HG03103 (cell line): ENCODE data around the gene DHRS13.
"Not testable (repeated sequence)": the region's sequence is repeated elsewhere in the genome, so short reads cannot be mapped to it uniquely, and the experiment has no call there.

Experiments
- ATAC-seq: cut with Tn5 transposase; IDR thresholded peaks from one replicate; pipeline ENCODE4 v1.9.1; 2021; ENCODE audit warnings: low read depth; ENCODE audit not compliant: unreplicated experiment

Gene DHRS13

DNA sequence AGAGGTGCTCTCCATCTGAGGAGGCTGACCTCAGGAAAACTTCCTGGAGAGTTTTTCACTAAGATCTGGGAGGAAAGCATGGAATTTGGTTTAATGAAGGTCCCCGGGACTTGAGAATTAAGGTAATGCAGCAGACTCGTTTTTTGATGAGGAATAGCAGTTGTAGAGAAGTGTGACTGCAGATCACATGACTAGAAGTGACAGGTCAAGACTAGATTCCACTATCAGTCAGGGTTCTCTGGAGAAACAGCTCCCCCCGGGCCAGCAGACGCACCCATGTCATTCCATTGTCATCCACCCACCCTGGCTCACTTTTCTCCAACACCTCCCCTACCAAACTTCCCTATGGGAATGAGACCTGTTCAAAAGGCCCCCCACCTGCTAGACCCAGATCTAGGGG lies 1.9 kb upstream of the DHRS13 start:
- no peak for ATAC-seq

DNA sequence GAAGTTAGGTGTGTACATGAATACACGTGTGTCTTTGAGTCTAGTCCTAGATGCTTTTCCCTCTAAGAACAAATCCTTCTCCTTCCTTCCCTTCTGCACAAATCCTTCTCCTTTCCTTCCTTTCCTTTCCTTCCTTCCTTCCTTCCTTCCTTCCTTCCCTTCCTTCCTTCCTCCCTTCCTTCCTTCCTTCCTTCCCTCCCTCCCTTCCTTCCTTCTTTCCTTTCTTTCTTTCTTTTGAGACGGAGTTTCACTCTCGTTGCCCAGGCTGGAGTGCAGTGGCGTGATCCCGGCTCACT lies 615 bp upstream of the DHRS13 start:
- ATAC-seq: not testable (repeated sequence)

DNA sequence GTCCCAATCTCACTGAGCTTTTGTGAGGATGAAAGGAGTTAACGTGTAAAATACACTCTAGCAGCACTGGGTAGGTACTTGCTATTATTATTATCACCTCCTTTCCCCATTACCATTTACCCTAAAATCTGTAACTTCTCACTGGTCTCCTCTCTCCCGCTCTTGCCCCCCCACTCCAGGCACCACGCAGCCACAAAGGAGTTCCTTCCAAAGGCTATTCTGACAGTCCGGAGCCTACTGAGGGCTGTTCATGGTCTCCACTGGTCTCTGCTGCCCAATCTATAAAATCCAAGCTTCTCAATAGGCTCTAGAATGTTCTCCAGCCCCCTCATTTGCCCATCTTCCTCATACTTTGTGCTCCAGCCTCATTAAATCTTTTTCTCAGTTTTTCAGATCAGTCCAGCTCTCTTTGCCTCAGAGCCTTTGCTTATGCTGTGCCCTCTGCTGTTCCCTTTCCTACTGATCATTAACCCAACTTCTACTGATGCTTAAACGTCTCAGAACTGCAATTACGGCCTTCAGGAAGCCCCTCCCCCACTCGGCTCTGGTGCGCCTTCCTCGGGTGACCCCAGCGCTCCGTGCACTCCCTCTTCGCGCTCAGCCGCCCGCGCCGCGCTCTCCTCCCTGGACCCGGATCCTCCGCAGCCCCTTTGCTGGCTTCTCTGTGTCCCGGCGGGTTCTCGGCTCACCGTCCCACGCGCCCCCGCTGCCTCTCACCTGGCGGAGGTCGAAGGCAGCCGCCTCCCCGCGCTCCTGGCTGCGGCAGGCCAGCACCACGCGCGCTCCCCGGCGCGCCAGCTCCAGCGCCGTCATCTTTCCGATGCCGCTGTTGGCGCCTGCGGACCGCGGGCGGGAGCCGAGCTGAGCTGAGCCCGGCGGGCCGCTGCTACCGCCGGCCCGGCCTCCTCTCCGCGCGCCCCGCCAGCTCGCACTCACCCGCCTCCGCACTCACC lies 737 bp downstream of the DHRS13 start:
- no peak for ATAC-seq

DNA sequence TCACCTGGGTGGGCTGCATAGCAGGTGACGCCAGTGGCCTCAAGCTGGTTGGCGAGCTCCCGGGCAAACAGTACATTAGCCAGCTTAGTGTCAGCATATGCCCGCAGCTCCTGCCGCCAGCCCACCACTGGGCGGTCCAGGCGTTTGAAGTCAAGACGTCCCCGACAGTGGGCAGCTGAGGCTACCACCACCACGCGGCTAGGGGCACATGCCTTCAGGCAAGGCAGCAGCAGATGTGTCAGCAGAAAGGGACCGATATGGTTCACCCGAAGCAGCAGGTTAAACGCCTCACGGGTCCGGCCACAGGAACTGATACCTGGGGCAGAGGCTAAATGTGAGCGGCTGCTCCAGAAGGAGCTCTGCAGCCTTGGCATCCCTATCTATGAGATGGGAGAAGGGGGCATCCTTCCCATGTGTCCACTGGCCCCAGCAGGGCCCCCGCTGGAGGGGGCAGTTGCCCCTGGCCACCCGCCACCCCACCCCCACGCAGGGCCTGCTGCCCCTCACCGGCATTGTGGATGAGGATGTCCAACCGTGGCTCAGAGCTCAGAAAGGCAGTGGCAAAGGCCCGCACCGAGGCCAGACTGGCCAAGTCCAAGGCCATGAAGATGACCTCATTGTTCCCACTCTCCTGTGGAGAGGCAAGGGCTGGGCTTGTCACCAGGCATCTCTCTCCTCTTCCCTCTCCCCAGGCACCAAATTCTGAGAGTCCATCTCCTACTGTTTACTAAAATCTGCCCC lies 1.7 kb downstream of the DHRS13 start:
- ATAC-seq: no peak

DNA sequence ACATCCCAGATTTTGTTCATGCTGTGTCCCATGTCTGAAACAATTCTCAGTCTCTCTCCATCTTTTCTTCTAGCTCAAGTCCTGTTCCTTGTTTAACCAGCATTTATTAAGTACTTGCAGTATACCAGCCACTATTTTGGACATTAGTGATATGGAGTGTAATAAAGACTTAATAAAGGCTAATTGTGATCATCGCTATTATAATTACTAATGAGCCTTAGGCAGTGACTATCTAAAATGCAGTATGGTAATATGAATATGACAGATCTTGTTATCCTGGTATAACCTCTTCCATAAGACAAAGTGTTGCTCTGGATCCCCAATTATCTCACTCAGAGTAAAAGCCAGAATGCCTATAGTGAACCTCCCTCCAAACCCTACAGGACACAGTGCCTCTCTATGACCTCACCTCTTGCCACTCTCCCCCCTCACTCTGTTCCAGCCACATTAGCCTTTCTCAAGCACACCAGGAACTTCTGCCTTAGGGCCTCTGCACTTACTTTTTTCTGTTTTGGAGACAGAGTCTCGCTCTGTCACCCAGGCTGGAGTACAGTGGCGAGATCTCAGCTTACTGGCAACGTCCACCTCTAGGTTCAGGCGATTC lies 3.6 kb downstream of the DHRS13 start:
- no peak for ATAC-seq

DNA sequence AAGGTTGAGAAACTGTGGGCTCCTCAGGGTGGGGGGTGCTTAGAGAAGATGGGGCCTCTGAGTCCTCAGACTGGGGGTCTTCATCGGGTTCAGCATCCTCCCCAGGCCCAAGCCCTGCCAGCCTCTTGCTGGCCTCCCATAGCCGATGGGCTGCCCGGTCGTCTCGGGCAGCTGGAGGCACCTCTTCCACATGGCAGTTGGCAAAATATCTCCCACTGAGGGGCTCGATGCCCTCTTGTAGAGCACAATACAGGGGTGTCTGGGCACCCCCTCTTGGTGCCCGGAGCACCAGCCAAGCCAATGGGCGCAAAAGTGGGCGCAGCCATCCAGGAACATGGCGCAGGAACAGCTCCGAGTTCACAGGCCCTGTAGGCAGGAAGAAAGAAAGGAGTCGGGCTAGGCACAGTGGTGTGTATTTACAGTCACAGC lies 4.3 kb downstream of the DHRS13 start:
- ATAC-seq: no peak

DNA sequence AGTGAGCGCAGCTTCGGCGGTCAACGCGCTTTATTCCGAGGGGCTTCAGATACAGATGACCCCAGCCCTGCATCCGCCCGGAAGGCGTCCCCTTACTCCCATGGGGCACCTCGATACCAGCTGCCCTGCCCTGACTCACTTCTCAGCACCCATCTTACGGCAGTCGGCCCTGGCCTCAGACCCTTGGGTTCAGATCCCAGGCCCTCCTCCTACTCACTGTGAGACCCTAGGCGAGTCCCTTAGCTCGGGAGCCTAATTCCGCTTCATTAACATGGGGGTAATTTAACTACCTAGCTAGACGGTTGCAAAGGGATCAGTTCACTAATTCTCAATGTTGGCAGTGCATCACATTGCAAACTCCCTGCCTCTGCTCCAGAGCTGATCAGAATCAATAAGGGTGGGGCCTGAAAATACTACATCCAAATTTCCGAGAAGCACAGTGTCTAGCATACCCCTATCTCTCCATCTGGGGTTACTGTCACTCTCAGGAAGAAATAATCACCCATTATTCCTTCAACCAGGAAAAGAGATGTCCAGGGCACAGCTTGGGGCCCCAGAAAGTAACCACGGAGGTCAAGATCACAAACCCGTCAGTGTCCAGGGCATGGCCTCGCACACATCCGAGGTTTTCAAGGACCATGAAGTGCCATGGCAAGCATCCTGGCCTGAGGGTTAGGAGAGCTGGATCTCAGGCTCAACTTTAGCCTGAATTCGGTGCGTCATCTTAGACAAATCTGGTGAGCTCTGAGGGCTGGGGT lies 4.9 kb downstream of the DHRS13 start:
- ATAC-seq: no peak

DNA sequence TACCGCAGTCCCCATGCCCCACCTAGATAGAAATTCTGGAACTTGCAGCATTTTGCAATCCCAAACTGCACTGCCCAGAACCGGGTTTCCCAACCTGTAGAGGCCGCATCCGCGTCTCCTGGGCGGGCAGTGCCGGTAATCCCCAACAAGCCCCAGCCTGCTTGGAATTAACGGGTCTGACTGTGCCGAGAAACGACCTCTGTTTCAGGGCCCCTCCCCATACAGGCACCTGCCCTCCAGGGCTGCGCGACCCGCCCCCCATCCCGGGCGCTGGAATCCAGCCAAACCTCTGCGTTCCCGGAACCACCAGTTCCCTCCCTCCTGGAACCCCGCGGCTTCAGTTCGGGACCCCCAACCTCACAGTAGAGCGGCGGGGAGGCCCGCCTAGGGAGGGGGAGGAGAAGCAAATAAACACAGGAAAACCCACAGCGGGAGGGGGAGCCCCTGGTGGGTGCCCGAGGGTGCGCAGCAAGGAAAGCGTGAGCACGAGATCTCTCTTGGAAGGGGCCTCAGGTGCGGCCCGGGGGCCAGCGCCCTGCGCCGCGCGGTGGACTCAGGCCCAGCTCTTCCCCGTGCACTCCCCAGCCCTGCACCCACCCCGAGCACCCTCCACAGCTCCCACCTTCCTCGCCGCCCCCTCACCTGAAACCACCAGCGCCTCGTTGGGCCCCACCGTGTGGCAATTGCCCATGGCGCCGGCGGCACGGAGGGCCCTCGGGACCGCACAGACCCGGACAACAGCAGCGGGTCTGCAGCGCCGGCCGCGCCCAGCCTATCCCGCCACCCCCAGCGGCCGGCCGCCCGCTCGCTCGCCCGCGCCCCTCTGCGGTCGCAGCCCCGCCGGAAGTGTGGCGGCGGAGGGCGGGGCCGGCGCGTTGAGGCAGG lies 5.8 kb downstream of the DHRS13 start, which contains the start of gene FLOT2:
Gene FLOT2 (minus strand): TSS at position 850 of the 885 bp plus-strand sequence. CDS start 159 bp downstream, at position 691.
- ATAC-seq: no peak

DNA sequence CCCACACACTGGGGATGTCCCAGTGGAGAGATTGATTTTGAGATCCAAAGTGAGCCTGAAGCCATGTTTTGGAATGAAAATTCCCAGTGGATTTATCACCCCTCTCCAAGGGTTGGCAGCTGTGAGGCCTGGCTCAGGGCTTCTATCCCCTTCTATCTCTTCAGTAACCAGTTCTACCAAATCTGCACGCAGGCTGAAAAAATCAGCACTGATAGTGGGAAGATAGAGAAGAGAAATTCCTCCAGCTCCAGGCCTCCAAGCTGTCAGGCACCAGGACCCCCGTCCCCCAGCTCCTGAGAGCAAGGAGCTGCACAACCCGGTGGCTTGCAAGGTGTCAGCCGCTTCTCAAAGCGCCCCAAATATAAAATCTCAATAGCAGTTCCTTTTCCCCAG lies 6.4 kb downstream of the DHRS13 start:
- no peak for ATAC-seq

DNA sequence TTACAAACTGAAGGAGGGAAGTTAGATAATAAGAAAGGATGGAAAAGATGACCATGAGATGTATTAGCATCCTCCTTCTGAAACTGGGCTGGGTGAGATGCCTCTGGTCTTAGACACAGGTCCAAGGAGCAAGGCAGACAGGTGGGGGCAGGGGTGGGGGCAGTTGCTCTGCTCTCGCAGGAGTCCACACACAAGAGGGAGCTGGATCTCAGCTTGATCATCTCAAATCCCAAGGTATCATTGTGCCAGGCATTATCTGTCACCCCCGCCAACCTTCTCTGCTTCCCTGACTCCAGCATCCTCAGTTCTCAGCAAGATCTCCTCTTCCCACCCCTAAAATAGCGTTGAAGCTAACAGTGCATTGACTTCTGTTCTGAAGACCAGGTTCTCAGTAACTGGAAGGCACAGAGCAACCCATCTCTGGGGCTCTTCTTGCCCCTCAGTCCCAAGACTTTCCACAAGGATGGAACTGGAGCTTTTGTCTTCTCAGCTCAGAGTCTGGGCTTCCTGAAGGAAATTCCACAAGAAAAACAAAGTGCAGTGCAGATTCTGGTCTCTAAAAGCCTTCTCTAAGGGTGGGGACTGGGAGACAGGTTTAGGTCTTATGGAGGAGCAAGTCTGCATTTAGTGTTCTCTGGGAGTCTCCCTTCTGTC lies 7.0 kb downstream of the DHRS13 start:
- no peak for ATAC-seq

DNA sequence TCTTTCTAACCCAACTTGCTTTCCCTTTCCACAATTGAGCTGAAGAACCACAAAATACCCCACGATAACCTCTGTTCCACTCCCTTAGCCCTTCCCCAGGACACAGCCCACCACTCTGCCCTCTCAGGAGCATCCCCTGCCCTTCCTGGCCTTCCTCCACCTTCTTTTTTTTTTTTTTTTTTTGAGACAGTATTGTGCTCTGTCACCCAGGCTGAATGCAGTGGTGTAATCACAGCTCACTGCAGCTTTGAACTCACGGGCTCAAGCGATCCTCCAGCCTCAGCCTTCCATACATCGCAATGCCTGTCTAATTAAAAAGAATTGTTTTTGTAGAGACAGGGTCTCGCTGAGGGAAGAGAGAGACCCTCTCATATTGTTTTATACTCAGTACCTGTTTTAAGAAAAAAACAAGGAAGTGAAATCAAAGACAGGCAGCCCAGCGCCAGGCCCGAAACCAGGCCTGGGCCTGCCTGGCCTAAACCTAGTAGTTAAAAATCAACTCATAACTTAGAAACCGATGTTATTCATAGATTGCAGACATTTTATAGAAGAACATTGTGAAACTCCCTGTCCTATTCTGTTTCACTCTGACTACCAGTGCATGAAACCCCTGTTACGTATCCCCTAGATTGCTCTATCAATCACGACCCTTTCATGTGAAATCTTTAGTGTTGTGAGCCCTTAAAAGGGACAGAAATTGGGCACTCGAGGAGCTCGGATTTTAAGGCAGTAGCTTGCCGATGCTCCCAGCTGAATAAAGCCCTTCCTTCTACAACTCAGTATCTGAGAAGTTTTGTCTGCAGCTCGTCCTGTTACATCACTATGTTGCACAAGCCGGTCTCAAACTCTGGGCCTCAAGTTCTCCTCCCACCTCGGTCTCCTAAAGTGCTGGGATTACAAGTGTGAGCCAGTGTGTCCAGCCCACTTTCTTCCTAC lies 9.4 kb downstream of the DHRS13 start:
- not testable (repeated sequence) for ATAC-seq

DNA sequence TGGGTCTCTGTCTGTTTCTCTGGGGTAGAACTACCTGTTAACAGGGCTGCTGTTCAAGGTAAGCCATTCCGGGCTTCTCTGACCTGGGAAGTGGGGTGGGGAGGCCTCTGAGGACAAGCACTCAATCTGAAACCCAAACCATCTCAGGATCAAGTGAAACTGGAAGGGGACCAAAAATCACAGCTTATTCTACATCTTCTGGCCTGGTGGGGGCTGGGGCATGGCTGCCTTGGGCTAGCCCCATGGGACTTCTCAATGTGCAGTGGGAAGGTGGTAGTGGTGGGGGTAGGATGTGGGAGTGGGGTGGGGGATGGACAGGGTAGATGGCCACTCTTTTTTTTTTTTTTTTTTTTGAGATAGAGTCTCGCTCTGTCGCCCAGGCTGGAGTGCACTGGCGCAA lies 10.9 kb downstream of the DHRS13 start:
- no peak for ATAC-seq

DNA sequence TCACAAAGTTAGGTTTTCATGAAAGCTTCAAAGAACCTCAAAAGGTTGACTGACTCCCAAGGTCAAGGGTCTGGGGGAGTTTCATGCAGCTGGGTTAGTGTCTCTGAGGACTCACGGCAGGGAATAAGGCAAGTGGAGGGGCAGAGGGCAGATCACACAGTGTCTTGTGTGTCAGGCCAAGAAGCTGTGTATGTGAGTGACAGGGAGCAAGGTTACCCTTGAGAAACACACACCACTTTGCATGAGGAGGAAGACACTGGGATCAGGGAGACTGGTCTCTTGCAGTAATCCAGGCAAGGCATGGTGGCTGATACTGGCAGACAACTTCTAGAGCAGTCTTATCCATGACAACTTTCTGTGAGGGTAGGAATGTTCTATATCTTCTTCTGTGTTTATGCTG lies 11.7 kb downstream of the DHRS13 start:
- ATAC-seq: no peak

DNA sequence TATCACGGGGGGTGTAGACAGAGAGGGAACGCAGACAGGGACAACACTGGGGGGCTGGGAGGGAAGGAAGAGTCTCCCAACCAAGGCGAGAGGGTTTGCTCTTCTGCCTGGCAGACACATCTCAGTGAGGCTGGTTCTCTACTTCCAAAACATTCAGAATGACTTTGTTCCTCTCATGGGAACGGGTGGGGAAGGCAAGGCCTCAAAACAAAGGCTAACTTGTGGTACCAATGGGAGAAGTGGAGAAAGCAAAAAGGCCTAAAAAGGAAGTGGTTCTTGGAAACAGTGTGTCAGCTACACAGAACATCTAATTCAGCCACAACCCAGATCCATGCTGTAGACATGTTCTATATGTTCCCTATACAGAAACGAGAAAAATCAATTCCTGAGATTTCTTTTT lies 12.9 kb downstream of the DHRS13 start:
- no peak for ATAC-seq

DNA sequence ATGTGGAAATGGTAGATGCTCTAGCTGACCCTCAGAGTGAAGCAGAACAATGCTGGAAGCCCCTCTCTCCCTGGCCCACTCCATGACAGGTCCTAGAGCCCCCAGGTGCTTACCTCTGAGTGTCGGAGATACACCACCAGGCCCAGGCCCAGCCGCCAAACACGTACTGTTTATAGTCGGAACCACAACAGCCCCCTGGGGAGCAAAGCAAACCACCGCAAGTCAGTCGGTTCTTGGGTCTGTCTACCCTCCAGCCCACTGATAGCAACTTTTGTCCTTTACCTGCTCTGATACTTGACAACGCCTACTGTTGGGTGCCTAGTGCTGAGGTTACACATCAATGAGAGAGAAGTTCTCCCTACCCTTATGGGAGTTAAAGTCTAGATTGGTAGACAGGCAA lies 14.0 kb downstream of the DHRS13 start:
- no peak for ATAC-seq

DNA sequence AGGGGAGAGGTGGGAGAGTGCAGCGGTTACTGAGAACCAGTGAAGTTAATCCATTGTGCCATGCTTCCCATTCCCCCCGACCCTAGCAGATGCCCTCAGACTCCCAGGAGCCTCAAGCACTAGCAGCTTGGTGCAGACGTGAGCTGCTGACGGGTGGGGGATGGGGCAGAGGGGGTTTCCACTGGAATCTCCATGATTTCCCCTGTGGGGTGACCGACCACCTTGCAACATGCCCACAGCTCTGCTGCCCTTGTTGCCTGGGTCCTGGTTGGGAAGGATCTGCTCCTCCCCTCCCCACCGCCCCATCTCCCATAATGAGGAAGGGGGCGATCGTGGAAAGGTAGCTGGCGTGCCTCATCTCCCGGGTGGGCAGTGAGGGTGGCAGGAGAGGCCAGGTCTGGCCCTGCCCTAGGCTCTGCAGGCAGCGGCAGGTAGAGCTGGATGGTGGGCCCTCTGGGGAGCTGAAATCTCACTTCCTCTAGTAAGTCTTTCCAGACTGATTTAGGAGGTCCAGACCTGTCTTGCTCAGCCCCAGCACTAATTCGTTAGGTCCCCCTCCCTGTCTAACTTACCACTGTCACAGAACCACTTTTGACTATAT lies 14.9 kb downstream of the DHRS13 start:
- no peak for ATAC-seq

DNA sequence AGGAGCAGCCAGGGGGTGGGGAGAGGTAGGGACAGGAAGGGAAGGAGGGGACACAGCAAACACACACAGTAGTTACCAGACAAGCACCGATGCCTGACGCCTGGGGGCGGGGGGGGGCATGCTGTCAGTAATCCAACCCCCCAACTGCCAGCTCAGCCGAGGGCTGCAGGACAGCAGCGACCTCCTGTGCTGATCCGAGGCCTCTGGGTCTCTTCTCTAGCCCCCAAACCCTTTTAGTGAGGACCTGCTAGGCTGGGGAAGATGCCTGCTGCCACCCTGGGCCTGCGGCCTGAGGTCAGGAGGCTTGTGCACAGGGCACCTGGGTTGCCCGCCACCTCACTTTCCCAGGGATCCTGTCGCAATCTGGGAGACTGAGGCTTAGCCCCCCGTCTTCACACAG lies 16.9 kb downstream of the DHRS13 start:
- ATAC-seq: no peak

DNA sequence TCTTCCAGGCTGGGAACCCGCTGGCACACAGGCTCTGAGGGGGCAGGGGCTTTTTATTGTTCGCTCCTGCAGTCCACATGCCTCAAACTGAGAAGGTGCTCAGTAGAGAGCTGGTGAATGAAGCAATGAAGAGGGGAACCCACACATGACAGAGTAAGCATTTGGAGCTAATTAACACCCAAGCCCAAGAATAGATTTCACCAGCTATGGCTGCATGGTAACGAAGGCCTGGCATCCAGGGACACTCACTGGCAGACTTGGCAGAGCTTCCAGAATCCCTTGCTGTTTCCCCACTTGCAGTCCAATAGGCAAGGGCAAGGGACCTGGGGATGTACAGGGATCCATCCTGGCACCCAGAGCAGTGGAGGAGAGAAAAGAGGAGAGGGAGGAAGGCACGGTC lies 17.5 kb downstream of the DHRS13 start:
- no peak for ATAC-seq
